DND-41 (cell line): ENCODE measurements around the gene KMT5C.

Source experiments
- ATAC-seq: fragments of 200-7000 bp; cut with Tn5 transposase; 3 replicates; pipeline ENCODE4 v1.9.1; 2021; ENCODE audit warnings: low read depth; ENCODE audit not compliant: insufficient read depth
- DNase-seq: peaks from one replicate; pipeline ENCODE4 v3.0.0-alpha.2; 2020
- H2AFZ ChIP-seq: 2 replicates; pipeline ENCODE4 v1.6.0; 2012; ENCODE audit warnings: low read depth, low read length
- H3K27ac ChIP-seq: 2 replicates; pipeline ENCODE4 v1.5.1; 2012; ENCODE audit warnings: low read length, inconsistent platforms
- H3K27me3 ChIP-seq: fragments of 200-600 bp; sonication (generic); 2 replicates; pipeline ENCODE4 v1.6.0; 2012; ENCODE audit warnings: low read length, mild to moderate bottlenecking, inconsistent platforms; ENCODE audit not compliant: insufficient read depth, poor library complexity
- H3K36me3 ChIP-seq: 2 replicates; pipeline ENCODE4 v1.5.1; 2012; ENCODE audit warnings: low read length, inconsistent platforms; ENCODE audit not compliant: insufficient read depth
- H3K4me1 ChIP-seq: 2 replicates; pipeline ENCODE4 v1.5.1; 2012; ENCODE audit warnings: mild to moderate bottlenecking, low read length; ENCODE audit not compliant: insufficient read depth
- H3K4me2 ChIP-seq: 2 replicates; pipeline ENCODE4 v1.6.0; 2012; ENCODE audit warnings: mild to moderate bottlenecking, moderate library complexity, low read length, inconsistent platforms; ENCODE audit not compliant: insufficient read depth
- H3K4me3 ChIP-seq, 2 experiments: fragments of 200-600 bp in 1 of 2; shearing (Covaris generic) in 1 of 2; 2 replicates each; pipeline ENCODE4 v1.5.1; 2012 to 2016; ENCODE audit warnings: inconsistent platforms in 2 of 2, low read length in 2 of 2, mild to moderate bottlenecking in 2 of 2, low read depth in 1 of 2, moderate library complexity in 1 of 2
- H3K79me2 ChIP-seq: 2 replicates; pipeline ENCODE4 v1.6.0; 2012; ENCODE audit warnings: low read length, inconsistent platforms; ENCODE audit not compliant: insufficient read depth
- H3K9ac ChIP-seq: 2 replicates; pipeline ENCODE4 v1.6.0; 2012; ENCODE audit warnings: low read depth, mild to moderate bottlenecking, inconsistent platforms, low read length, moderate library complexity
- H3K9me3 ChIP-seq: 2 replicates; pipeline ENCODE4 v1.5.1; 2012; ENCODE audit warnings: low read length, moderate library complexity, mild to moderate bottlenecking, inconsistent platforms; ENCODE audit not compliant: insufficient read depth, severe bottlenecking
- H4K20me1 ChIP-seq: 2 replicates; pipeline ENCODE4 v1.6.0; 2012; ENCODE audit warnings: low read length; ENCODE audit not compliant: insufficient read depth
- EZH2 ChIP-seq: IDR thresholded peaks from 3 replicates; pipeline ENCODE4 v1.6.1; 2012; ENCODE audit warnings: borderline replicate concordance, low read depth, mild to moderate bottlenecking, moderate library complexity, low read length, inconsistent platforms; ENCODE audit not compliant: severe bottlenecking
- TF ChIP-seq, protein P1 (sequence below): IDR thresholded peaks from 2 replicates; pipeline ENCODE4 v1.5.1; 2012; ENCODE audit warnings: borderline replicate concordance, low read length, moderate library complexity, mild to moderate bottlenecking; ENCODE audit not compliant: poor library complexity, severe bottlenecking; ENCODE audit errors: extremely low read depth

The KMT5C gene

GRCh38 chr19:55376241-55376933, 36.7 kb downstream of the KMT5C start, which contains the start of gene TMEM190:
TSS of gene TMEM190 (plus strand) at chr19:55376826. CDS start at chr19:55376854, 28 bp downstream.
- Histone ChIP-seq H3K36me3 (no peaks in the 10 kb centered on the region), H3K9ac (no peak within 1 kb of the TSS), H3K27me3 (no peaks in the 10 kb centered on the region), H3K4me3 (no peak within 1 kb of the TSS), H3K4me2 (no peak within 1 kb of the TSS), H3K27ac (no peak within 1 kb of the TSS), H4K20me1 (peaks cover 2% of the 10 kb centered on the region; the same call in 1 of the 2 replicates), H2AFZ (no peak within 1 kb of the TSS), H3K4me1 (peaks cover under 1% of the 10 kb centered on the region), H3K9me3 (no peaks in the 10 kb centered on the region), H3K79me2 (0 out of 2 replicates have a peak, but pooled peaks cover 1% of the 10 kb centered on the region)
- DNase-seq: no peak
- TF ChIP-seq EZH2: no peak
- TF ChIP-seq, protein P1, sequence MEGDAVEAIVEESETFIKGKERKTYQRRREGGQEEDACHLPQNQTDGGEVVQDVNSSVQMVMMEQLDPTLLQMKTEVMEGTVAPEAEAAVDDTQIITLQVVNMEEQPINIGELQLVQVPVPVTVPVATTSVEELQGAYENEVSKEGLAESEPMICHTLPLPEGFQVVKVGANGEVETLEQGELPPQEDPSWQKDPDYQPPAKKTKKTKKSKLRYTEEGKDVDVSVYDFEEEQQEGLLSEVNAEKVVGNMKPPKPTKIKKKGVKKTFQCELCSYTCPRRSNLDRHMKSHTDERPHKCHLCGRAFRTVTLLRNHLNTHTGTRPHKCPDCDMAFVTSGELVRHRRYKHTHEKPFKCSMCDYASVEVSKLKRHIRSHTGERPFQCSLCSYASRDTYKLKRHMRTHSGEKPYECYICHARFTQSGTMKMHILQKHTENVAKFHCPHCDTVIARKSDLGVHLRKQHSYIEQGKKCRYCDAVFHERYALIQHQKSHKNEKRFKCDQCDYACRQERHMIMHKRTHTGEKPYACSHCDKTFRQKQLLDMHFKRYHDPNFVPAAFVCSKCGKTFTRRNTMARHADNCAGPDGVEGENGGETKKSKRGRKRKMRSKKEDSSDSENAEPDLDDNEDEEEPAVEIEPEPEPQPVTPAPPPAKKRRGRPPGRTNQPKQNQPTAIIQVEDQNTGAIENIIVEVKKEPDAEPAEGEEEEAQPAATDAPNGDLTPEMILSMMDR: no peak
- ATAC-seq: no peak

DNA sequence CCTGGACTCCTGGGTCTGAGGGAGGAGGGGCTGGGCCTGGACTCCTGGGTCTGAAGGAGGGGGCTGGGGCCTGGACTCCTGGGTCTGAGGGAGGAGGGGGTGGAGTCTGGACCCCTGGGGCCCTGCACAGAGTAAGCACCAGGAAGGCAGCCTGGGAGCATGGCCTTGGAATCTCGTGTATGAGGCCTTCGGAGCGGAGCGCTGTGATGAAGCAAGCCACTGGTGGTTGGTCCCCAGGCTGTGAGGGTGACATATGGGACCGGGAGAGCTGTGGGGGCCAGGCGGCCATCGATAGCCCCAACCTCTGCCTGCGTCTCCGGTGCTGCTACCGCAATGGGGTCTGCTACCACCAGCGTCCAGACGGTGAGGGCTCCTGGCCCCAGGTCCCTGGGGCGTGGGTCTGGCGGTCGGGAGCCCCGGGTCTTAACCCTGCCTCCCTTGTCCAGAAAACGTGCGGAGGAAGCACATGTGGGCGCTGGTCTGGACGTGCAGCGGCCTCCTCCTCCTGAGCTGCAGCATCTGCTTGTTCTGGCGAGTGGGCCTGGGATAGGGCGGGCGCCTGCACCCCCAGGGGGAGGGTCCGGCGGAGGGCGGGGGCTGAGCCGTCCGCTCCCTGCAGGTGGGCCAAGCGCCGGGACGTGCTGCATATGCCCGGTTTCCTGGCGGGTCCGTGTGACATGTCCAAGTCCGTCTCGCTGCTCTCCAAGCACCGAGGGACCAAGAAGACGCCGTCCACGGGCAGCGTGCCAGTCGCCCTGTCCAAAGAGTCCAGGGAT, 37.9 kb downstream of the KMT5C start:
- peaks cover 13% of the 10 kb centered on the region for H3K79me2 ChIP-seq
- H4K20me1 ChIP-seq: peaks cover 2% of the 10 kb centered on the region; the same call in 1 of the 2 replicates
- TF ChIP-seq EZH2: no peak
- TF ChIP-seq, protein P1: no peak
- DNase-seq (no peak), ATAC-seq (no peak)
- no peaks in the 10 kb centered on the region for H3K27me3 ChIP-seq
- H3K9ac ChIP-seq: no peak overlapping the region
- H2AFZ ChIP-seq: no peak overlapping the region
- H3K4me2 ChIP-seq: no peak overlapping the region
- no peak overlapping the region for H3K27ac ChIP-seq
- H3K9me3 ChIP-seq: no peaks in the 10 kb centered on the region
- no peak overlapping the region for H3K4me3 ChIP-seq
- H3K4me1 ChIP-seq: peaks cover 12% of the 10 kb centered on the region
- H3K36me3 ChIP-seq: no peaks in the 10 kb centered on the region

DNA sequence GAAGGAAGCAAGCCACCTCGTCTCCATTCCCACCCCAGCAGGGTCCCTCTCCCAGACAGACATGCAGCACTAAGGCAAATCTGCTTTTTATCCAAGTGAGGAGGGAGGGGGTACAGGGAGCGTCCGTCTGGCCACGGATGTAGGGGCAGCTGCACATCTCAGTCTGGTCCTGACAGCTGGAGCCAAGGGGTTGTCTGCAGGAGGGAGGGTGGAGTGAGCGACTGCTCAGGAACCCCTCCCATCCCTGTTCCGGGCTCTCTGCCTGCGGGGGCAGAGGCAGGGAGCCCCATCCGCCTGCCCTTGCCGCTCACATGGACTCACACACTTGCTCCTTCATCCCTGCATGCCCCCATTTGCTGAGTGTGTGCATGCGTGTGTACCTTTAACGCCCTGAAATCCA, 39.5 kb downstream of the KMT5C start:
- Histone ChIP-seq H3K4me2 (no peak overlapping the region), H4K20me1 (no peaks in the 10 kb centered on the region; the same call in 1 of the 2 replicates), H3K9me3 (no peaks in the 10 kb centered on the region), H3K9ac (no peak overlapping the region), H2AFZ (no peak overlapping the region), H3K79me2 (peaks cover 27% of the 10 kb centered on the region), H3K27ac (no peak overlapping the region), H3K4me3 (no peak overlapping the region), H3K27me3 (no peaks in the 10 kb centered on the region), H3K36me3 (no peaks in the 10 kb centered on the region; the same call in 1 of the 2 replicates), H3K4me1 (peaks cover 22% of the 10 kb centered on the region)
- no peak for TF ChIP-seq EZH2
- TF ChIP-seq, protein P1: no peak
- ATAC-seq (no peak), DNase-seq (no peak)
